ENCODE data around the gene CIB2.

DNA sequence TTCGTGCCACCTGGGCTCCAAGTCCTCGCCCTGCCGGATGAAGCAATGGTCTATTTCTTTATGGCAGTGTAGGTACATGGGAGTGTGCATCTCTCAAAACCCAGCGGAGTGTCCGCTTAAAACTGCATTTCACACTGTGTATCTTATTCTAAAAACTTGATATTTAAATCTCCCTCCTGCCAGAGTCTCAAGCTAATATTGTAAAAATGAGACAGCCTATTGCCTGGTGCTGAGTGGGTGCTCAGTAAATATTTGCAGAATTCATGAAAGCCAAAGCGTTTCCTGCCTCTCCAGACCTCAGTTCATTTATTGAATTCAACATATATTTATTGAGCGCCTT, 53.4 kb downstream of the CIB2 start:
- TF ChIP-seq, protein P1, sequence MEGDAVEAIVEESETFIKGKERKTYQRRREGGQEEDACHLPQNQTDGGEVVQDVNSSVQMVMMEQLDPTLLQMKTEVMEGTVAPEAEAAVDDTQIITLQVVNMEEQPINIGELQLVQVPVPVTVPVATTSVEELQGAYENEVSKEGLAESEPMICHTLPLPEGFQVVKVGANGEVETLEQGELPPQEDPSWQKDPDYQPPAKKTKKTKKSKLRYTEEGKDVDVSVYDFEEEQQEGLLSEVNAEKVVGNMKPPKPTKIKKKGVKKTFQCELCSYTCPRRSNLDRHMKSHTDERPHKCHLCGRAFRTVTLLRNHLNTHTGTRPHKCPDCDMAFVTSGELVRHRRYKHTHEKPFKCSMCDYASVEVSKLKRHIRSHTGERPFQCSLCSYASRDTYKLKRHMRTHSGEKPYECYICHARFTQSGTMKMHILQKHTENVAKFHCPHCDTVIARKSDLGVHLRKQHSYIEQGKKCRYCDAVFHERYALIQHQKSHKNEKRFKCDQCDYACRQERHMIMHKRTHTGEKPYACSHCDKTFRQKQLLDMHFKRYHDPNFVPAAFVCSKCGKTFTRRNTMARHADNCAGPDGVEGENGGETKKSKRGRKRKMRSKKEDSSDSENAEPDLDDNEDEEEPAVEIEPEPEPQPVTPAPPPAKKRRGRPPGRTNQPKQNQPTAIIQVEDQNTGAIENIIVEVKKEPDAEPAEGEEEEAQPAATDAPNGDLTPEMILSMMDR (IDR thresholded peaks at IDR 0.05; ENCODE audit: low read depth, low read length, poor library complexity, severe bottlenecking): no peak
- no peak for TF ChIP-seq EZH2phosphoT487 (IDR thresholded peaks at IDR 0.05; ENCODE audit: borderline replicate concordance, low read length)

Measured in DOHH2 (cell line).